Lower leg skin (tissue), 3 donors: ENCODE data around the gene AFF1.

Experiments
- CTCF ChIP-seq, 3 donors: fragments of 450-650 bp; IDR thresholded peaks; one replicate each; pipeline ENCODE4 v1.5.1; 2016; ENCODE audit warnings: antibody characterized with exemption in 3 of 3, mild to moderate bottlenecking in 3 of 3, moderate library complexity in 2 of 3
- POLR2A ChIP-seq, 2 donors: fragments of 450-650 bp; IDR thresholded peaks; one replicate each; pipeline ENCODE4 v1.6.1; 2016 to 2017; ENCODE audit warnings: antibody characterized with exemption in 2 of 2, mild to moderate bottlenecking in 1 of 2, moderate library complexity in 1 of 2

- TF ChIP-seq CTCF (IDR thresholded peaks at IDR 0.05) (no peak), POLR2A (IDR thresholded peaks at IDR 0.05) (no peak)
These were observed 109.9 kb downstream of the AFF1 start for GRCh38 chr4:87044511-87045233.
